ENCODE data around the gene DDX23. TPM values are rescaled to one million over a fixed set of nuclear protein-coding genes. Genes with fewer than 3 reads are reported as not detected.

DDX23 gene
- total RNA-seq, 1 experiment from 2014 or later, result 107 TPM

- TF ChIP-seq GABPB1 (CRISPR knock-in tag; IDR thresholded peaks at IDR 0.05), result no peak
- TF ChIP-seq ATF1 (CRISPR knock-in tag; IDR thresholded peaks at IDR 0.05), result no peak
- TF ChIP-seq, protein P1, sequence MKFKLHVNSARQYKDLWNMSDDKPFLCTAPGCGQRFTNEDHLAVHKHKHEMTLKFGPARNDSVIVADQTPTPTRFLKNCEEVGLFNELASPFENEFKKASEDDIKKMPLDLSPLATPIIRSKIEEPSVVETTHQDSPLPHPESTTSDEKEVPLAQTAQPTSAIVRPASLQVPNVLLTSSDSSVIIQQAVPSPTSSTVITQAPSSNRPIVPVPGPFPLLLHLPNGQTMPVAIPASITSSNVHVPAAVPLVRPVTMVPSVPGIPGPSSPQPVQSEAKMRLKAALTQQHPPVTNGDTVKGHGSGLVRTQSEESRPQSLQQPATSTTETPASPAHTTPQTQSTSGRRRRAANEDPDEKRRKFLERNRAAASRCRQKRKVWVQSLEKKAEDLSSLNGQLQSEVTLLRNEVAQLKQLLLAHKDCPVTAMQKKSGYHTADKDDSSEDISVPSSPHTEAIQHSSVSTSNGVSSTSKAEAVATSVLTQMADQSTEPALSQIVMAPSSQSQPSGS (CRISPR knock-in tag; IDR thresholded peaks at IDR 0.05; ENCODE audit: borderline replicate concordance, low read depth), result no peak
- no peak for TF ChIP-seq STAT6 (CRISPR knock-in tag; conservative IDR thresholded peaks at IDR 0.05; ENCODE audit: low read depth)
- no peak for TF ChIP-seq FOXK1 (CRISPR knock-in tag; IDR thresholded peaks at IDR 0.05)
- TF ChIP-seq ZNF532 (CRISPR knock-in tag; IDR thresholded peaks at IDR 0.05; ENCODE audit: borderline replicate concordance), result no peak
- TF ChIP-seq ZNF512 (CRISPR knock-in tag; IDR thresholded peaks at IDR 0.05; ENCODE audit: borderline replicate concordance), result no peak
- no peak for TF ChIP-seq AFF4 (CRISPR knock-in tag; IDR thresholded peaks at IDR 0.05; ENCODE audit: borderline replicate concordance)
- TF ChIP-seq NFATC4 (CRISPR knock-in tag; IDR thresholded peaks at IDR 0.05), result no peak
Measured at GRCh38 chr12:48882315-48882687, 30.3 kb upstream of the DDX23 start.

More at GRCh38 chr12:48882315-48882687, 30.3 kb upstream of the DDX23 start:
- Mint-ChIP-seq H3K4me3 (peak overlapping the region; percentile 50), H3K4me1 (peaks cover 33% of the 10 kb centered on the region), H3K36me3 (no peaks in the 10 kb centered on the region), H3K27me3 (ENCODE audit: low read depth) (peaks cover 7% of the 10 kb centered on the region), H3K27ac (peak overlapping the region; percentile 56), H3K9me3 (no peaks in the 10 kb centered on the region)
- ChIA-PET POLR2A (interaction anchor here (1.0 to 3.9 kb wide), 4 partner anchors 17 to 29 kb away, joined by 3 to 32 read pairs (median 8); partner anchors contain the start of gene RND1), CTCF (interaction anchor here (0.6 to 5.3 kb wide), 8 partner anchors 9 to 367 kb away, joined by 6 to 78 read pairs (median 22); partner anchors contain the start of genes DDX23 and RND1)
- ATAC-seq (peak; percentile 50), DNase-seq (ENCODE audit: low spot score) (peak; percentile 26)

Data from WTC11 (cell line).